CD4-positive, alpha-beta T cell treated with Interleukin-2 at 100 ng/mL for 4 hours (primary cell): Measurements from ENCODE around the gene NIPAL1.

Source experiments
- DNase-seq: peaks from one replicate; pipeline ENCODE4 v3.0.0-alpha.2; 2020; ENCODE audit warnings: low spot score

The NIPAL1 gene

GRCh38 chr4:48065587-48066052 is 49.0 kb downstream of the NIPAL1 start:
- no peak for DNase-seq

- DNase-seq = no peak
These were observed 51.0 kb downstream of the NIPAL1 start for GRCh38 chr4:48067536-48067935.

GRCh38 chr4:48068182-48068581 is 51.6 kb downstream of the NIPAL1 start:
- no peak for DNase-seq

- DNase-seq = no peak
These were observed 52.5 kb downstream of the NIPAL1 start for GRCh38 chr4:48069026-48069425.

- DNase-seq = no peak
These were observed 54.6 kb downstream of the NIPAL1 start for GRCh38 chr4:48071191-48071590.

- DNase-seq = no peak
These were observed 57.1 kb downstream of the NIPAL1 start for GRCh38 chr4:48073567-48074103.

- DNase-seq = no peak
These were observed 58.1 kb downstream of the NIPAL1 start for GRCh38 chr4:48074657-48075056.

GRCh38 chr4:48078425-48078824 is 61.9 kb downstream of the NIPAL1 start:
- DNase-seq = no peak

- no peak for DNase-seq
These were observed 62.5 kb downstream of the NIPAL1 start for GRCh38 chr4:48078862-48079655.

- no peak for DNase-seq
These were observed 63.4 kb downstream of the NIPAL1 start for GRCh38 chr4:48079972-48080391.

GRCh38 chr4:48081196-48081595 is 64.6 kb downstream of the NIPAL1 start:
- DNase-seq = no peak

- no peak for DNase-seq
These were observed 66.4 kb downstream of the NIPAL1 start for GRCh38 chr4:48082956-48083355.

- DNase-seq = no peak
These were observed 69.4 kb downstream of the NIPAL1 start for GRCh38 chr4:48085821-48086589.
